Measurements from ENCODE around the gene PTPRB.

Gene PTPRB

GRCh38 chr12:70550180-70550577 is 87.0 kb downstream of the PTPRB start:
- Histone ChIP-seq H3K27ac (ENCODE audit: low read length) (no peak overlapping the region), H3K27me3 (ENCODE audit: low read depth, low read length) (peaks cover 8% of the 10 kb centered on the region; the same call in 1 of the 2 replicates), H4K20me1 (ENCODE audit: insufficient read depth, low read length) (no peaks in the 10 kb centered on the region), H3K9me3 (ENCODE audit: insufficient read depth, low read length) (no peaks in the 10 kb centered on the region), H3K36me3 (replicated peaks; ENCODE audit: low read depth, low read length) (no peaks in the 10 kb centered on the region), H3K4me1 (ENCODE audit: low read length) (no peaks in the 10 kb centered on the region), H3K4me2 (ENCODE audit: low read length) (no peak overlapping the region), H3K4me3 (ENCODE audit: low read length) (no peak overlapping the region), H2AFZ (ENCODE audit: low read depth, low read length) (no peak overlapping the region), H3K79me2 (ENCODE audit: low read length) (no peaks in the 10 kb centered on the region), H3K9ac (ENCODE audit: low read length) (no peak overlapping the region)
- no peak for TF ChIP-seq CTCF (IDR thresholded peaks at IDR 0.05; ENCODE audit: low read depth, low read length)
- TF ChIP-seq EZH2phosphoT487 (IDR thresholded peaks at IDR 0.05; ENCODE audit: low read depth): no peak

GRCh38 chr12:70549340-70550179 is 87.7 kb downstream of the PTPRB start:
- Histone ChIP-seq H3K79me2 (ENCODE audit: low read length) (no peaks in the 10 kb centered on the region), H3K27ac (ENCODE audit: low read length) (no peak overlapping the region), H3K4me1 (ENCODE audit: low read length) (no peaks in the 10 kb centered on the region), H3K9ac (ENCODE audit: low read length) (no peak overlapping the region), H4K20me1 (ENCODE audit: insufficient read depth, low read length) (no peaks in the 10 kb centered on the region), H3K27me3 (ENCODE audit: low read depth, low read length) (peaks cover 8% of the 10 kb centered on the region; the same call in 1 of the 2 replicates), H3K4me3 (ENCODE audit: low read length) (no peak overlapping the region), H3K4me2 (ENCODE audit: low read length) (no peak overlapping the region), H2AFZ (ENCODE audit: low read depth, low read length) (no peak overlapping the region), H3K9me3 (ENCODE audit: insufficient read depth, low read length) (no peaks in the 10 kb centered on the region), H3K36me3 (replicated peaks; ENCODE audit: low read depth, low read length) (no peaks in the 10 kb centered on the region)
- no peak for TF ChIP-seq CTCF (IDR thresholded peaks at IDR 0.05; ENCODE audit: low read depth, low read length)

GRCh38 chr12:70543444-70543843 is 93.8 kb downstream of the PTPRB start:
- Histone ChIP-seq H3K9me3 (ENCODE audit: insufficient read depth, low read length) (no peaks in the 10 kb centered on the region), H3K27ac (ENCODE audit: low read length) (no peak overlapping the region), H3K4me3 (ENCODE audit: low read length) (no peak overlapping the region), H4K20me1 (ENCODE audit: insufficient read depth, low read length) (no peaks in the 10 kb centered on the region), H3K4me1 (ENCODE audit: low read length) (no peaks in the 10 kb centered on the region), H3K79me2 (ENCODE audit: low read length) (no peaks in the 10 kb centered on the region), H3K36me3 (replicated peaks; ENCODE audit: low read depth, low read length) (no peaks in the 10 kb centered on the region), H3K27me3 (ENCODE audit: low read depth, low read length) (no peaks in the 10 kb centered on the region), H3K4me2 (ENCODE audit: low read length) (no peak overlapping the region), H2AFZ (ENCODE audit: low read depth, low read length) (no peak overlapping the region), H3K9ac (ENCODE audit: low read length) (no peak overlapping the region)
- no peak for TF ChIP-seq CTCF (IDR thresholded peaks at IDR 0.05; ENCODE audit: low read depth, low read length)
- TF ChIP-seq EZH2phosphoT487 (IDR thresholded peaks at IDR 0.05; ENCODE audit: low read depth): no peak

GRCh38 chr12:70540996-70541395 is 96.2 kb downstream of the PTPRB start:
- Histone ChIP-seq H3K9ac (ENCODE audit: low read length) (no peak overlapping the region), H3K79me2 (ENCODE audit: low read length) (no peaks in the 10 kb centered on the region), H3K4me3 (ENCODE audit: low read length) (no peak overlapping the region), H3K36me3 (replicated peaks; ENCODE audit: low read depth, low read length) (no peaks in the 10 kb centered on the region), H3K27me3 (ENCODE audit: low read depth, low read length) (no peaks in the 10 kb centered on the region), H2AFZ (ENCODE audit: low read depth, low read length) (no peak overlapping the region), H3K4me1 (ENCODE audit: low read length) (no peaks in the 10 kb centered on the region), H3K9me3 (ENCODE audit: insufficient read depth, low read length) (no peaks in the 10 kb centered on the region), H3K4me2 (ENCODE audit: low read length) (no peak overlapping the region), H4K20me1 (ENCODE audit: insufficient read depth, low read length) (peaks cover 3% of the 10 kb centered on the region; the same call in 1 of the 2 replicates), H3K27ac (ENCODE audit: low read length) (no peak overlapping the region)
- TF ChIP-seq CTCF (IDR thresholded peaks at IDR 0.05; ENCODE audit: low read depth, low read length) (no peak), EZH2phosphoT487 (IDR thresholded peaks at IDR 0.05; ENCODE audit: low read depth) (no peak)

All from OCI-LY3 (cell line).